GM21825 (cell line): ENCODE measurements around the gene MST1R.
"Not testable (repeated sequence)": the region's sequence is repeated elsewhere in the genome, so short reads cannot be mapped to it uniquely, and the experiment has no call there.

Experiments used
- ATAC-seq: cut with Tn5 transposase; IDR thresholded peaks from one replicate; pipeline ENCODE4 v1.9.1; 2021; ENCODE audit warnings: mild to moderate bottlenecking, moderate library complexity; ENCODE audit not compliant: unreplicated experiment

The MST1R gene

GRCh38 chr3:49903451-49904424, at the start of gene MST1R:
Gene MST1R (minus strand): TSS chr3:49903873. CDS start chr3:49903609, 264 bp downstream.
- peak; percentile 62 for ATAC-seq

- no peak for ATAC-seq
These were observed 49.3 kb upstream of the MST1R start for GRCh38 chr3:49952924-49953323.

- ATAC-seq, result no peak
These were observed 39.0 kb upstream of the MST1R start for GRCh38 chr3:49942651-49943050.

GRCh38 chr3:49940667-49941249, 37.1 kb upstream of the MST1R start:
- no peak for ATAC-seq

- ATAC-seq, result peak; percentile 90
These were observed 36.4 kb upstream of the MST1R start, which contains the start of gene RBM6 for GRCh38 chr3:49939858-49940666. Gene RBM6 (plus strand): TSS chr3:49940150. CDS start chr3:49962642, 22,492 bp downstream.

- no peak for ATAC-seq
These were observed 33.4 kb upstream of the MST1R start for GRCh38 chr3:49937090-49937489.

- ATAC-seq, result not testable (repeated sequence)
These were observed 28.6 kb upstream of the MST1R start for GRCh38 chr3:49932281-49932680.

GRCh38 chr3:49930922-49931321, 27.2 kb upstream of the MST1R start:
- ATAC-seq, result no peak

- ATAC-seq, result no peak
These were observed 26.6 kb upstream of the MST1R start for GRCh38 chr3:49930168-49930690.

GRCh38 chr3:49929291-49930167, 25.9 kb upstream of the MST1R start, which contains the start of gene MON1A:
Gene MON1A (minus strand): TSS chr3:49929811. CDS start chr3:49913346, 16,465 bp downstream.
- peak; percentile 83 for ATAC-seq

GRCh38 chr3:49928481-49929017, 24.9 kb upstream of the MST1R start:
- ATAC-seq, result no peak

GRCh38 chr3:49927798-49928197, 24.1 kb upstream of the MST1R start:
- no peak for ATAC-seq

GRCh38 chr3:49926117-49926728, 22.6 kb upstream of the MST1R start:
- no peak for ATAC-seq

- ATAC-seq, result no peak
These were observed 21.8 kb upstream of the MST1R start for GRCh38 chr3:49925485-49925884.

- no peak for ATAC-seq
These were observed 21.0 kb upstream of the MST1R start for GRCh38 chr3:49924683-49925082.

GRCh38 chr3:49917806-49918590, 14.3 kb upstream of the MST1R start:
- not testable (repeated sequence) for ATAC-seq

- ATAC-seq, result no peak
These were observed 13.0 kb upstream of the MST1R start for GRCh38 chr3:49916686-49917085.

GRCh38 chr3:49914906-49915305, 11.2 kb upstream of the MST1R start:
- ATAC-seq, result no peak
